Stimulated activated naive B cell treated with anti-CD40 and anti-IgM and Interleukin-4, amounts not matched to agents 10 μg/mL and 1 μg/mL and 100 μg/mL, for 72 hours (primary cell): Measurements from ENCODE around the gene SHISA9.

ENCODE experiments used
- ATAC-seq, 2 donors: fragments of 150-1000 bp; cut with Tn5 transposase; replicated peaks; 2 replicates each; pipeline ENCODE4 v1.10.0; 2021; ENCODE audit warnings: moderate library complexity in 1 of 2
- DNase-seq: peaks from one replicate; pipeline ENCODE4 v3.0.0; 2021
- H3K27ac Mint-ChIP-seq: one replicate; pipeline ENCODE4 v1.8.0; 2022; ENCODE audit warnings: mild to moderate bottlenecking, mixed read lengths
- H3K27me3 Mint-ChIP-seq, 2 donors: one replicate each; pipeline ENCODE4 v1.8.0; 2022; ENCODE audit warnings: mixed read lengths in 2 of 2
- H3K36me3 Mint-ChIP-seq, 2 donors: one replicate each; pipeline ENCODE4 v1.8.0; 2022; ENCODE audit warnings: mixed read lengths in 2 of 2, mild to moderate bottlenecking in 1 of 2
- H3K4me1 Mint-ChIP-seq, 2 donors: one replicate each; pipeline ENCODE4 v1.8.0; 2022; ENCODE audit warnings: mixed read lengths in 2 of 2, mild to moderate bottlenecking in 1 of 2
- H3K4me3 Mint-ChIP-seq, 2 donors: one replicate each; pipeline ENCODE4 v1.8.0; 2022; ENCODE audit warnings: mild to moderate bottlenecking in 2 of 2, mixed read lengths in 2 of 2, moderate library complexity in 1 of 2
- H3K9me3 Mint-ChIP-seq, 2 donors: one replicate each; pipeline ENCODE4 v1.8.0; 2022; ENCODE audit warnings: mixed read lengths in 2 of 2, mild to moderate bottlenecking in 1 of 2

SHISA9 gene

DNA sequence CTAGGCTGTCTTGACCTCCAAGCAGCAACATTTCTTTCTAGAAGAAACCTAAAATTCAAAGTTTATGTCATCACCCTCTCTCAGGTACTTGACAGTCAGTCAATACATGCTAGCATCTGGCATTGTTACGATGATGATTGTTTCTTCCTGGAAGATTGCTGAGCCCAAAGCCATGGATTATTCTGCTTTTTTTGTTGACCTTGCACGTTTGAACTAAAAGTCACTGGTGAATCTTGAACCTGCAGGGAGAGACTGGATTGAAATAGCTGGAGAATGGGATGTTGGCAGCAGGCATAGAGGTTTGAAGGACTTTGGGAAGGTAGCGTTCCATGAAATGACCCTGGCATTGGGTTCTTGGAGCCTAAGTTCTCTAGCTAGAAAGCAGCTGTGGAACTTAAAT is 42.9 kb downstream of the SHISA9 start:
- Mint-ChIP-seq H3K4me1 (no peaks in the 10 kb centered on the region), H3K36me3 (no peaks in the 10 kb centered on the region), H3K27me3 (no peaks in the 10 kb centered on the region), H3K9me3 (peaks cover 0 to 6% of the 10 kb centered on the region in 2 donors), H3K27ac (no peak overlapping the region), H3K4me3 (no peak overlapping the region)
- DNase-seq (no peak), ATAC-seq (no peak)

DNA sequence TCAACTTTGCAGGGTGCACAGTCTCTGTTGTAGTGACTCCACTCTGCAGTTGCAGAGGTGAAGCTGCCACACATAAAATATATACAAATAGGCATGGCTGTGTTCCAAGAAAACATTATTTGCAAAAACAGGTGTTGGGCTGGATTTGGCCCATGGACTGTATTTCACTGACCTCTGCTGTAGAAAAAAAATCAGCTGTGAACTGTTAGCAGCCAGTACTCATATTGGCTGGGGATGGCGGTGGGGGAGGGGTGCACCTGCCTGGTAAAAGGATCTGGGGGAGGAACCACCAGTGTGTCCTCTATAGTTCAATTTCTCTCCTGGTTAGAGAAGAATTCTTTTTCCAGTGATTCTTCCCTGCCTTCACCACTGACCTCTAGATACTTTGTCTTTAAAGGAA is 50.0 kb downstream of the SHISA9 start:
- peaks cover 12 to 17% of the 10 kb centered on the region in 2 donors for H3K27me3 Mint-ChIP-seq
- no peaks in the 10 kb centered on the region for H3K36me3 Mint-ChIP-seq
- H3K4me3 Mint-ChIP-seq: no peak overlapping the region
- DNase-seq (no peak), ATAC-seq (no peak)
- no peaks in the 10 kb centered on the region for H3K4me1 Mint-ChIP-seq
- no peak overlapping the region for H3K27ac Mint-ChIP-seq
- peaks cover 4 to 8% of the 10 kb centered on the region in 2 donors for H3K9me3 Mint-ChIP-seq

DNA sequence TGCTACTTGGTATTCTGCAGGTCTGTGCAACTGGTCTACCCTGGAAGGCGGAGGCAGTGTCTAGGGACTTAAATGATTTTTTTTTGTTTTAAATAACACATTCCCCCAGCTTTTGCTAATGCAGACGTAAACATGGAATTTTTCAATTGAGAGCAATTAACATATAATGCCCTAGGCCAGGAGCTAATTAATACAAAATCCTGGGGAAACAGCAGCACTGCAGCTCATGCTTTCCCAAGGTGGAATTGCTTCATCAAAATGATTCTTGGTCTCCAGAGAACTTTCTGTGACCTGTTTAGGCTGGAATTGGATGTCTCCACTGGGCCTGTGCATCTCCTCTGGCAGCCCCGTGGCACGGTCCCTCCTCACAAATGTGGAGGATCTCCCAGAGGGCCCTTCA is 50.6 kb downstream of the SHISA9 start:
- no peak overlapping the region for H3K4me3 Mint-ChIP-seq
- H3K36me3 Mint-ChIP-seq: no peaks in the 10 kb centered on the region
- H3K4me1 Mint-ChIP-seq: no peaks in the 10 kb centered on the region
- ATAC-seq (no peak), DNase-seq (no peak)
- H3K27me3 Mint-ChIP-seq: peaks cover 12 to 17% of the 10 kb centered on the region in 2 donors
- H3K9me3 Mint-ChIP-seq: peaks cover 4 to 6% of the 10 kb centered on the region in 2 donors
- H3K27ac Mint-ChIP-seq: no peak overlapping the region

DNA sequence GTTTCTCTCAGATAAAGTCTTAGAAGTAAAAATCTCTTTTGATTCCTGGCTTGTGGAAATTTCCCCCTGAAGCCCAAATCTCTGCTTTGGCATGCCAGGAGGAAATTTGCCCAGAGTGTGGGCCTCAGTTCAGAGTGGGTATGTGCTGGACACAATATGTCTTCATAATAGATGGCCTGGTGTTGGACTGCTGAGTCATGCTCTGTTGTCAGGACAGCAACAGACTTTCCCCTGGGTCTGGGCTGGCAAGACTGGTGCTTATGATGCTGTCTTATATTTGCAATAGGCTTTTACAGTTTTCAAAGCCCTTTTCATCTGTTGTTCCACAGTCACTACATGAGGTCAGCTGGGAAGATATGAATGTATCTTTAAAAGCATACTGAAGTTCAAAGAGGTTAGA is 57.0 kb downstream of the SHISA9 start:
- Mint-ChIP-seq H3K36me3 (no peaks in the 10 kb centered on the region), H3K27me3 (peaks cover 5 to 6% of the 10 kb centered on the region in 2 donors), H3K27ac (no peak overlapping the region), H3K4me1 (no peaks in the 10 kb centered on the region), H3K9me3 (peaks cover 9 to 12% of the 10 kb centered on the region in 2 donors), H3K4me3 (no peak overlapping the region)
- no peak for ATAC-seq
- no peak for DNase-seq

DNA sequence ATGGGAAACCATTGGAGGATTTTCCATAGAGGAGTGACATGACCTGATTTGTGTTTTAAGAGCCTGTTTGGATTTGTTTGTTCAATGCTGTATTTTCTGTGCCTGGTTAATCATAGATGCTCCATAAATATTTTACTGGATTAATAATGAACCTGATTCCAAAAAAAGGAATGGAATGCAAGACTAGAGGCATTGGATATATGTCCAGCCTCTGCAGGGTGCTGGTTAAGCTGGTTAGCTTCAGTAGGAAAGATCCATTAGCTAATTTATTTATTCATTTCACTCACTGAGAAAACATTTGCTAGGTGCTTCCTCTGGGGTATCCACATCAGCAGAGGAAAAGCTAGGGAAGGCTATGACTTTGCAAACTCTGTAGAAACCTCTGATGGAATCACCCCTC is 57.7 kb downstream of the SHISA9 start:
- H3K4me3 Mint-ChIP-seq: no peak overlapping the region
- ATAC-seq (no peak), DNase-seq (no peak)
- peaks cover 9 to 12% of the 10 kb centered on the region in 2 donors for H3K9me3 Mint-ChIP-seq
- no peaks in the 10 kb centered on the region for H3K36me3 Mint-ChIP-seq
- H3K27me3 Mint-ChIP-seq: peaks cover 2 to 5% of the 10 kb centered on the region in 2 donors
- H3K4me1 Mint-ChIP-seq: no peaks in the 10 kb centered on the region
- H3K27ac Mint-ChIP-seq: no peak overlapping the region

DNA sequence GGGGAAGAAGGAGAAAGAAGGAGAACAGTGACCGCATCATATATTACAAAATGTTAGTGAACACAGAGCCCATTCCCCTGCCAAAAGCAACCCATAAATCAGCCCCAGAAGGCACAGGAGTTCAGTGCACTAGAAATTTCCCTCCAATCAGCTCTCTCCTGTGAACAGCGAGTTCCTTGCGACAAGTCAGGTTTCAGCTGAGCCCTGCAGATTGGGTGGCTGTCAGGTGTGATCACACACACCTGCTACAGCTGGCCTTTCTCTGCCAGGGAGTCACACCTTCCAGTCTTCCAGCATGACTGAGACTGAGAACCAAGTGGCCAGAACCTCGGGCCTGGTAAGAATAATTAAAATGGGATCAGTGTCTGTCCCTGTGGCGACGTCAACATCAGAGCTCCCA is 60.2 kb downstream of the SHISA9 start:
- no peaks in the 10 kb centered on the region for H3K36me3 Mint-ChIP-seq

DNA sequence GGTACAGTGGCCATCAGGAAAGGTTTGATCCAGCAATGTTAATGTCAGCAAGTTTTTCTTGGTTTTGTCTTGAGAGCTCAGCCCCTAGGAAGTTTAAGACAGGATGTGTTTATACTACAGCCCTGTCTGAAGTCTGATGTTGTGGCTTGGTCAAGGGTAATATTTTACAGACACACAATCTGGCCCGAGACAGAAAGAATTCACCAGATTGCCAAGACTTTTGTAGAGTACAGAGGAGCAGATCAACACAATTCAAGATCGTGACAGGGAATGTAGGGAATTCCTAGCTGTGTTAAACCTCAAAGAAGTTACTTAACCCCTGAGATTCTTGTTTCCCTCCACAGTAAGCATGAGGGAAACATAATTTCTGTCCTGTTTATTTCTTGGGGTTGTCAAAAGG is 63.1 kb downstream of the SHISA9 start:
- Mint-ChIP-seq H3K27ac (no peak overlapping the region), H3K36me3 (no peaks in the 10 kb centered on the region), H3K4me3 (no peak overlapping the region), H3K27me3 (no peaks in the 10 kb centered on the region), H3K4me1 (no peaks in the 10 kb centered on the region), H3K9me3 (peaks cover 9% of the 10 kb centered on the region in 2 donors)
- no peak for ATAC-seq
- no peak for DNase-seq

More for the DNA sequence above, 60.2 kb downstream of the SHISA9 start:
- Mint-ChIP-seq H3K4me3 (no peak overlapping the region), H3K4me1 (no peaks in the 10 kb centered on the region), H3K9me3 (peaks cover 9 to 12% of the 10 kb centered on the region in 2 donors), H3K27ac (no peak overlapping the region), H3K27me3 (no peaks in the 10 kb centered on the region)
- DNase-seq (no peak), ATAC-seq (no peak)

DNA sequence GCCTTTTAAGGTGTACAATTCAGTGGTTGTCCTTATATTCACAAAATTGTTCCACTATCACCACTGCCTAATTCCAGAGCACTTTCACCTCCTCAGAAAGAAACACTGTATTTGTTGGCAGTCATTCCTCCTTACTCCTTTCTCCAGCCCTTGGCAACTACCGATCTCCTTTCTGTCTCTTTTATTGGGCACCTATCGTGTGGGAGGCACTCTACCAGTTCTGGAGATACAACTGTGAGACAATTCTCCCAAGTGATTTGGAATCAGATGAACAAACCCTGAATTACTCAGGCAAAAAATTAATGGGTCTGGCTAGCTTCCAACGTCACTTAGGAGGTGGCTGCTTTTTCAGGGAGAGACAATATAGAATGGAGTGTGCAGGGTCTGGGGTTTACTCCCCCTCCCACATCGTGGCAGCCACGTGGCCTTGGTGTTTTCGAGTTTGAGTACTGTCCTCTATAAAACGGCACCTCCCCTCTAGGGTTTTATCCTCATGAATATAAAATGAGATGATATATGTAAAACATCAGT is 63.9 kb downstream of the SHISA9 start:
- DNase-seq (no peak), ATAC-seq (no peak)
- Mint-ChIP-seq H3K27me3 (no peaks in the 10 kb centered on the region), H3K4me1 (no peaks in the 10 kb centered on the region), H3K27ac (no peak overlapping the region), H3K9me3 (peaks cover 9% of the 10 kb centered on the region in 2 donors), H3K36me3 (no peaks in the 10 kb centered on the region), H3K4me3 (no peak overlapping the region)

DNA sequence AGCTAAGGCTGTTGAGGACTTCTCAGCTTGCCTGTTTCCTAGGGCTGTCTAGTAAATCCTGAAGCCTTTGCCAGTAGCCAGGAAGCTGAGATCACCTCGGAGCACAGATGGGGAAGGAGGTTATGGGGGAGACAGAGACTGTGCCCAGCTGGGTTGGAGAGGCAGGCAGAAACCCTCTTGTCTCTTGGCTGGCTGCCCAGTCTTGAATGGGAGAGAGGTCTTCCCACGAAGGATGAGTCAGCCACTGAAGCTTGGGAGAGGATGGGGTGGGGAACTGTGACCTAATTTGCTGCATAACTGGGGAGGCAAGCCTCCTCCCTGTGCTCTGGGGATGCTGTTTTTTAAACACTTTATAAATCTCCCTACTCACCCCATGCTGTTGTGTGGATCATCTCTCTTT is 69.8 kb downstream of the SHISA9 start:
- no peak for ATAC-seq
- Mint-ChIP-seq H3K27ac (no peak overlapping the region), H3K4me3 (no peak overlapping the region), H3K27me3 (peaks cover 0 to 5% of the 10 kb centered on the region in 2 donors), H3K9me3 (peaks cover 0 to 2% of the 10 kb centered on the region in 2 donors), H3K4me1 (no peaks in the 10 kb centered on the region), H3K36me3 (no peaks in the 10 kb centered on the region)
- no peak for DNase-seq

DNA sequence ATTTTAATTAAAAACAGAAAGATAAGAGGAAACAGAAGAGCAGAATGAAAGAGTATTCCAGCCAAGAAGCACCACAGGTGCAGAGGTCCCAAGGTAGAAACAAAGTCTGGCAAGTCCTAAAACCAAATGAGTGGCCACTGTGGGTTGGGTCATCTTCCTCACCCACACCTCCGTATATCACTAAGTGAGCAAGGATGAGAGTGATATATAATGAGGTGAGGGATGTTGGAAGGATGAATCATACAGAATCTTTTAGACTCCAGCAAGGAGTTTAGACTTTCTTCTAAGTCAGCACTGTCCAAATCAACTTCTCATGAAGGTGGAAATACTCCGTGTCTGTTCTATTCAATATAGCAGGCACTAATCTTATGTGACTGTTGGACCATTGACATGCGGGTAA is 70.8 kb downstream of the SHISA9 start:
- Mint-ChIP-seq H3K27ac (no peak overlapping the region), H3K4me3 (no peak overlapping the region), H3K9me3 (peaks cover 0 to 2% of the 10 kb centered on the region in 2 donors), H3K27me3 (peaks cover 0 to 5% of the 10 kb centered on the region in 2 donors), H3K4me1 (no peaks in the 10 kb centered on the region), H3K36me3 (no peaks in the 10 kb centered on the region)
- ATAC-seq (no peak), DNase-seq (no peak)

DNA sequence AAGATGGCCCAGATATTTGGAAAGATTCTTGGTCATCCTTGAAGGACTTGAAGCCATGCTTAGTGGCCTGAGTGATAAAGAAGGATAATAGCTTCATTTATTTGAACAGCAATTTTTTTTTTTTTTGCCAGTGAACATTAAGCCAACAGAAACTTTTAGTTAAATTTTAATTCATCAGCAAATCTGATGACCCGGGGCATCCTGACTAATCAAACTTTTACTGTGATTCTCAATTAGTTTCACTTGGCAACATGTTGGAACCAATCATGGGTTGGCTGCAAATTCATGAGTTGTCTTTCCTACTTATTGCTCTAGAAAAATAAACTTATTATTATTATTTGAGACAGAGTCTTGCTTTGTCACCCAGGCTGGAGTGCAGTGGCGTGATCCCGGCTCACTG is 74.4 kb downstream of the SHISA9 start:
- ATAC-seq (no peak), DNase-seq (no peak)
- no peaks in the 10 kb centered on the region for H3K4me1 Mint-ChIP-seq
- no peak overlapping the region for H3K27ac Mint-ChIP-seq
- peaks cover 0 to 5% of the 10 kb centered on the region in 2 donors for H3K27me3 Mint-ChIP-seq
- no peak overlapping the region for H3K4me3 Mint-ChIP-seq
- H3K9me3 Mint-ChIP-seq: peaks cover 0 to 4% of the 10 kb centered on the region in 2 donors
- no peaks in the 10 kb centered on the region for H3K36me3 Mint-ChIP-seq

DNA sequence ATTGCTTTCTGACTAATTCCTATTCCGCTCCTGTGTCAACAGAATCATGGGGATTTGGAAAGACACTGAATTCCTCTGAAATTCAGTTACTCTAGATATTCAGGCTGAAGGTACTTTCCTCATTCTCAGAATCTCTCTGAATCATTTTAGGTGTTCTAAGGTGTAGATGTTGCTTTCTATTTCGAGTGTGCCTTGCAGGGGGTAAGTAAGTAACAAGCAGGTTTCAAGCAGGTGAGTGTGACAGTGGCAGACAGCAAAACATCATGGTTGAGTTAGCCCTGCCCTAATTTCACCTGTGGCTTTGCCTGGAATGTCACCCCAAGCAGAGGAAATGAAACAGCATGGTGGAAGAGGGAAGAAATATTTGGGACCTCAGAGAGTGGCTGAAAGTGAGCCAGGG is 75.1 kb downstream of the SHISA9 start:
- Mint-ChIP-seq H3K27ac (no peak overlapping the region), H3K4me1 (no peaks in the 10 kb centered on the region), H3K36me3 (no peaks in the 10 kb centered on the region), H3K9me3 (peaks cover 7 to 8% of the 10 kb centered on the region in 2 donors), H3K27me3 (peaks cover 0 to 5% of the 10 kb centered on the region in 2 donors), H3K4me3 (no peak overlapping the region)
- DNase-seq (no peak), ATAC-seq (no peak)

DNA sequence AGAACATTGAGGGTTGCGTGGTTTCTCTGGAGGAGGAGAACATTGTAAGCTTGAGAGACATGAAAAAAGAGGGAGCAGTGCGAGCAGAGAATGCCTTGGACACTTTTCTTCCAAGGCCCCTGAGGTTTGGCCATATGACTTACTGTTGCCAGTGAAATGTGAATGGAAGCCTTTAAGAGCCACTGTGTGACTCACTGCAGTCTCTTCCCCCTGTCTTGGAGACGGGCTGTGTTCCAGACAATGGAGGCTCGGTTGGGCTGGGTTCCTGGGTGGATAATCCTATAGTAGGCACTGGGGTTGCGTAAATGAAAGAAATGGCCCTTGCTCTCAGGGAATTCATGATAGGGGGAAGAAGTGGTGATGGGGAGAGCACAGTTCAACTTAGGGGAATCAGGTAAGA is 75.5 kb downstream of the SHISA9 start:
- Mint-ChIP-seq H3K36me3 (no peaks in the 10 kb centered on the region), H3K9me3 (peaks cover 8 to 9% of the 10 kb centered on the region in 2 donors), H3K4me3 (no peak overlapping the region), H3K27ac (no peak overlapping the region), H3K27me3 (peaks cover 0 to 5% of the 10 kb centered on the region in 2 donors), H3K4me1 (no peaks in the 10 kb centered on the region)
- ATAC-seq (no peak), DNase-seq (no peak)

DNA sequence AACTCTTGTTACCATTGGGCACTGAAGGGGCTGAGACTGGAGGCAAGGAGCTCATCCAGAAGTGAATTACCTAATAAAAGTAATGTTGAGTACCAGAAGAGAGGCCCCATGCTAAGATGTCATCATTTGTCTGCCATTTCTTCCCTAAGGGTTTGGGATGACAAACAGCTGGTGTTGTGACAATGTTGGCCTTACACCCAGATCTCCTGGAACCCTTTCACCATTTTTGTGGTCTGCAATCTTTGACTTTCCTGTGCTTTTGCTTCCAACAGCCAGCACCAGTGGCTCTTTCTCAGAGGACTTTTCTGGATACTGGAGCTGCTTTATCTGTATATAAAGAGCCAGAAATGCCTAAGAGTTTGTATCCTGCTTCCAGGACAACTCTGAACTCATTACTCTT is 84.1 kb downstream of the SHISA9 start:
- Mint-ChIP-seq H3K4me1 (no peaks in the 10 kb centered on the region), H3K9me3 (peaks cover 6 to 9% of the 10 kb centered on the region in 2 donors), H3K4me3 (no peak overlapping the region), H3K27me3 (no peaks in the 10 kb centered on the region), H3K27ac (no peak overlapping the region), H3K36me3 (no peaks in the 10 kb centered on the region)
- DNase-seq (no peak), ATAC-seq (no peak)

DNA sequence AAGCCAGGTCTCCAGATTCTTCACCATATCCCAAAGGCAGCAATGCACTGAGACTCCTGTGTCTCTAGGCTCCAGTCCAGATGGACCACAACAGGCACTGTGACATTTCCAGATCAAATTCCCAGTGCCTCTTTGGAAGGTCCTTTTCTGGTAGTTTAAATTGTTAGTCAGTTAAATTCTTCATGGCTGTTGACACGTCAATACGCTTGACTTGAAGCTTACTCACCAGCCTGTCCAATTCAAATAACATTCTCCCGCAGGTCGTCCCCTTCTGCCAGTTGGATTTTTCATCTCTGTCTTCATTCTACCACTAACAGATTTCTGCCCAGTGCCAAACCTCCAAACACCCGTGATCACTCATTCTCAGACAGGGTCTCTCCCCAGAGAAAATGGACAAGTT is 86.7 kb downstream of the SHISA9 start:
- Mint-ChIP-seq H3K27me3 (no peaks in the 10 kb centered on the region), H3K27ac (no peak overlapping the region), H3K9me3 (peaks cover 0 to 2% of the 10 kb centered on the region in 2 donors), H3K4me1 (no peaks in the 10 kb centered on the region), H3K4me3 (no peak overlapping the region), H3K36me3 (no peaks in the 10 kb centered on the region)
- DNase-seq (no peak), ATAC-seq (no peak)

DNA sequence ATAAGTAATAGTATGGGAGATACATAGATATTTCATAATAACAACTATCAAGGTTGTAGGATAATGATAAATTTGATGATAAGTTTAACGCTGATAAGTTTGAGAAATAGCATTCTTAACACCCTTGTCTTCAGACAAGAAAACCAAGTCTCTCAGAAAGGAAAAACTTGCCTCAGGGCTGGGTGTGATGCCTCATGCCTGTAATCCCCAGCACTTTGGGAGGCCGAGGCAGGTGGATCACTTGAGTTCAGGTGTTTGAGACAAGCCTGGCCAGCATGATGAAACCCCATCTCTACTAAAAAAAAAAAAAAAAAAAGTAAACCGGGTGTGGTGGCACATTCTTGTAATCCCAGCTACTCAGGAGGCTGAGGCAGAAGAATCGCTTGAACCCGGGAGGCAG is 90.7 kb downstream of the SHISA9 start:
- ATAC-seq (no peak), DNase-seq (no peak)
- Mint-ChIP-seq H3K4me1 (no peaks in the 10 kb centered on the region), H3K27me3 (no peaks in the 10 kb centered on the region), H3K36me3 (no peaks in the 10 kb centered on the region), H3K4me3 (no peak overlapping the region), H3K27ac (no peak overlapping the region), H3K9me3 (no peaks in the 10 kb centered on the region)
